HG03457 (cell line): ENCODE results near the gene CABP7.

Experiments used
- ATAC-seq: cut with Tn5 transposase; IDR thresholded peaks from one replicate; pipeline ENCODE4 v1.9.1; 2021; ENCODE audit warnings: moderate number of reproducible peaks; ENCODE audit not compliant: unreplicated experiment

Gene CABP7

GRCh38 chr22:29768052-29768693 lies 48.4 kb downstream of the CABP7 start:
- ATAC-seq: no peak

- no peak for ATAC-seq
Observed at GRCh38 chr22:29769723-29770321, 50.0 kb downstream of the CABP7 start.

- no peak for ATAC-seq
Observed at GRCh38 chr22:29772170-29772641, 52.4 kb downstream of the CABP7 start.

- no peak for ATAC-seq
Observed at GRCh38 chr22:29773233-29773632, 53.4 kb downstream of the CABP7 start.

- ATAC-seq: no peak
Observed at GRCh38 chr22:29780220-29780619, 60.4 kb downstream of the CABP7 start.

GRCh38 chr22:29780748-29781676 lies 61.2 kb downstream of the CABP7 start:
- ATAC-seq: no peak
